SU-DHL-6 (cell line): ENCODE results near the gene FBXO15.
A peak's percentile ranks its signal among the peaks of the same experiment; 100 is the strongest.

Source experiments
- H2AFZ ChIP-seq: fragments of 200-600 bp; sonication (generic); 2 replicates; pipeline ENCODE4 v1.6.1; 2014; ENCODE audit warnings: low read depth, mild to moderate bottlenecking, moderate library complexity, mixed read lengths, antibody characterized with exemption, low read length; ENCODE audit not compliant: severe bottlenecking
- H3F3A ChIP-seq: fragments of 200-600 bp; shearing (Covaris generic); 2 replicates; pipeline ENCODE4 v1.6.0; 2016; ENCODE audit warnings: antibody characterized with exemption, mild to moderate bottlenecking; ENCODE audit not compliant: insufficient read depth
- H3K27ac ChIP-seq: fragments of 200-600 bp; sonication (generic); 2 replicates; pipeline ENCODE4 v1.5.1; 2016; ENCODE audit warnings: low read depth, mild to moderate bottlenecking, low read length, moderate library complexity, mixed read lengths
- H3K27me3 ChIP-seq: fragments of 200-600 bp; sonication (generic), shearing (Covaris generic); 2 replicates; pipeline ENCODE4 v1.6.0; 2014; ENCODE audit warnings: mild to moderate bottlenecking, low read length
- H3K36me3 ChIP-seq: fragments of 200-600 bp; sonication (generic); 2 replicates; pipeline ENCODE4 v1.6.1; 2014; ENCODE audit warnings: mild to moderate bottlenecking, low read length, mixed read lengths
- H3K4me2 ChIP-seq: fragments of 300-600, 200-600 bp; shearing (Covaris generic), sonication (generic); 2 replicates; pipeline ENCODE4 v1.6.0; 2014; ENCODE audit warnings: low read length, low read depth, mild to moderate bottlenecking; ENCODE audit not compliant: poor library complexity, severe bottlenecking
- H3K4me3 ChIP-seq: fragments of 200-600 bp; sonication (generic); 2 replicates; pipeline ENCODE4 v1.5.1; 2014; ENCODE audit warnings: antibody characterized with exemption, low read length, mild to moderate bottlenecking, mixed read lengths; ENCODE audit not compliant: insufficient read depth, poor library complexity, severe bottlenecking
- H3K79me2 ChIP-seq: fragments of 200-600 bp; sonication (generic); 2 replicates; pipeline ENCODE4 v1.6.1; 2014; ENCODE audit warnings: mild to moderate bottlenecking, low read length, moderate library complexity; ENCODE audit not compliant: insufficient read depth
- H3K9ac ChIP-seq: fragments of 200-600 bp; sonication (generic); 2 replicates; pipeline ENCODE4 v1.7.0; 2014; ENCODE audit warnings: mild to moderate bottlenecking, low read length
- H3K9me2 ChIP-seq: fragments of 200-600 bp; sonication (generic); replicated peaks from 2 replicates; pipeline ENCODE4 v1.6.1; 2014; ENCODE audit warnings: low read length; ENCODE audit not compliant: insufficient read depth
- H3K9me3 ChIP-seq: fragments of 200-600 bp; sonication (generic); 2 replicates; pipeline ENCODE4 v1.6.1; 2014; ENCODE audit warnings: low read length, mixed read lengths; ENCODE audit not compliant: insufficient read depth
- H4K20me1 ChIP-seq: fragments of 200-600 bp; sonication (generic); 2 replicates; pipeline ENCODE4 v1.6.1; 2014; ENCODE audit warnings: low read depth, mild to moderate bottlenecking, antibody characterized with exemption, low read length, moderate library complexity, mixed read lengths
- CTCF ChIP-seq: fragments of 200-600 bp; sonication (generic); IDR thresholded peaks from one replicate; pipeline ENCODE4 v1.5.1; 2017; ENCODE audit warnings: antibody characterized with exemption, mild to moderate bottlenecking, low read length, moderate library complexity; ENCODE audit not compliant: insufficient read depth, poor library complexity, severe bottlenecking
- EZH2phosphoT487 ChIP-seq: fragments of 200-600 bp; sonication (generic), shearing (Covaris generic); conservative IDR thresholded peaks from 2 replicates; pipeline ENCODE4 v1.6.1; 2018; ENCODE audit warnings: mild to moderate bottlenecking, antibody characterized with exemption, low read length, moderate library complexity, mixed read lengths

FBXO15 gene

GRCh38 chr18:74149878-74150277, 2.2 kb upstream of the FBXO15 start:
- Histone ChIP-seq H3K9me3 (no peaks in the 10 kb centered on the region), H3K9ac (peak overlapping the region; percentile 97), H2AFZ (no peak overlapping the region), H4K20me1 (0 out of 2 replicates have a peak, but pooled peaks cover 7% of the 10 kb centered on the region), H3K27me3 (no peaks in the 10 kb centered on the region), H3F3A (peaks cover 8% of the 10 kb centered on the region), H3K36me3 (no peaks in the 10 kb centered on the region), H3K9me2 (no peaks in the 10 kb centered on the region), H3K79me2 (peaks cover 64% of the 10 kb centered on the region), H3K4me2 (peak overlapping the region; percentile 94), H3K27ac (no peak overlapping the region), H3K4me3 (peak overlapping the region; percentile 93)
- TF ChIP-seq CTCF = no peak
- no peak for TF ChIP-seq EZH2phosphoT487

- Histone ChIP-seq H3K4me3 (peak overlapping the region; percentile 93), H3K27ac (peak overlapping the region; percentile 99), H3K79me2 (peaks cover 52% of the 10 kb centered on the region)
Observed at GRCh38 chr18:74148543-74149070, 973 bp upstream of the FBXO15 start.

GRCh38 chr18:74147491-74147778, 199 bp downstream of the FBXO15 start:
- Histone ChIP-seq H3K9ac (peak overlapping the region; percentile 97), H3K4me2 (peak overlapping the region; percentile 100), H3K36me3 (no peaks in the 10 kb centered on the region), H3K27ac (peak overlapping the region; percentile 99), H3K27me3 (no peaks in the 10 kb centered on the region), H3K9me2 (no peaks in the 10 kb centered on the region), H3F3A (peaks cover 8% of the 10 kb centered on the region), H3K79me2 (peaks cover 40% of the 10 kb centered on the region), H4K20me1 (no peaks in the 10 kb centered on the region), H3K9me3 (no peaks in the 10 kb centered on the region), H3K4me3 (peak overlapping the region; percentile 87), H2AFZ (peak overlapping the region; percentile 91)
- TF ChIP-seq CTCF (no peak), EZH2phosphoT487 (no peak)

More at GRCh38 chr18:74148543-74149070, 973 bp upstream of the FBXO15 start:
- Histone ChIP-seq H3K9me2 (no peaks in the 10 kb centered on the region), H2AFZ (peak overlapping the region; percentile 65), H3K9me3 (no peaks in the 10 kb centered on the region), H3K36me3 (no peaks in the 10 kb centered on the region), H3K4me2 (peak overlapping the region; percentile 94), H4K20me1 (0 out of 2 replicates have a peak, but pooled peaks cover 6% of the 10 kb centered on the region), H3F3A (peaks cover 8% of the 10 kb centered on the region), H3K27me3 (no peaks in the 10 kb centered on the region), H3K9ac (peak overlapping the region; percentile 97)
- TF ChIP-seq EZH2phosphoT487 = no peak
- no peak for TF ChIP-seq CTCF
